Mucosa of descending colon (tissue), 3 donors: Measurements from ENCODE around the gene GNGT1. TPM values are rescaled to one million over a fixed set of nuclear protein-coding genes. Genes with fewer than 3 reads are reported as not detected.

Source experiments
- ATAC-seq: fragments of 200-7000 bp; cut with Tn5 transposase; one replicate; pipeline ENCODE4 v1.9.1; 2020; ENCODE audit warnings: mild to moderate bottlenecking, moderate library complexity
- DNase-seq, 3 donors: peaks; one replicate each; pipeline ENCODE4 v3.0.0-alpha.2; 2020
- H3K36me3 ChIP-seq: fragments of 200-600 bp; one replicate; pipeline ENCODE4 v1.8.0; 2021; ENCODE audit warnings: low read depth, mild to moderate bottlenecking
- H3K4me1 ChIP-seq: fragments of 200-600 bp; one replicate; pipeline ENCODE4 v1.8.0; 2021; ENCODE audit warnings: low read depth, mild to moderate bottlenecking
- H3K4me3 ChIP-seq: fragments of 200-600 bp; one replicate; pipeline ENCODE4 v1.8.0; 2021; ENCODE audit warnings: mild to moderate bottlenecking
- H3K9me3 ChIP-seq: fragments of 200-600 bp; one replicate; pipeline ENCODE4 v1.8.0; 2021; ENCODE audit warnings: mild to moderate bottlenecking
- intact Hi-C, 2 donors: fragments of 100-400 bp; cut with DNase I in 1 of 2; cut with micrococcal nuclease in 1 of 2; formaldehyde crosslinking; loops; one replicate each; pipeline versions ENCODE4 v1.11.0 to v1.11.1; 2022; cut with DNase I, micrococcal nuclease
- total RNA-seq, 3 donors: library from RNA; stranded (reverse); fragmentation: NEBNext Ultra II Directional in 2 of 3; extraction: Animal tissue kit (Norgen Biotek cat#: 25700) in 2 of 3; gene quantifications; one replicate each; pipeline versions ENCODE4 v1.2.1 to v1.2.4, GENCODE V29; 2021 to 2023
- TF ChIP-seq, protein P1 (sequence below): fragments of 200-600 bp; IDR thresholded peaks from one replicate; pipeline ENCODE4 v1.8.0; 2022; ENCODE audit warnings: antibody characterized with exemption, mild to moderate bottlenecking
- donor health status: DM: no; HTN: no; CAD: no; lungs with moderate emphysema.
- donor health status: DM: no; HTN: no; CAD: no.
- donor health status: DM: no; HTN: yes; CAD: no.

The GNGT1 gene
- total RNA-seq, 3 donors from 2014 or later = not detected

DNA sequence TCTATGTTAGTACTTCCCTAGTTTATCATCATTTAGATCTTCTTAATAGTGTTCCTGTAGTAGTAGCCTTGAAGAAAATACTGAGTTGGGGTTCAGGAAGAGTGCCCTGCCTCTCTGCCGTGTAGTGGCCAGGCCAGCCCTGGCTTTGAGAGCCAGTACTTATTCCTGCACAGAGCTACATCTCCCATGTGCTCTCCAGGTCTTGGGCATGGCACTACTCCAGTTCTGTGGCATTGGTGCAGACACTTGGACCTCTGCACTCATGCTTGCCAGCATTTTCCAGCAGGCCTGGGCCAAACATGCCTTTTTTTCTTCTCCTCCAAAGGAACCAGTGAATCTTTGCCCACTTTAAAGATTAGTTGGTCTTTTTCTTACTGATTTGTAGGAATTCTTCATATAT lies 20.4 kb downstream of the GNGT1 start:
- H3K36me3 ChIP-seq = no peaks in the 10 kb centered on the region
- H3K9me3 ChIP-seq = no peaks in the 10 kb centered on the region
- DNase-seq (no peak), ATAC-seq (no peak)
- TF ChIP-seq, protein P1, sequence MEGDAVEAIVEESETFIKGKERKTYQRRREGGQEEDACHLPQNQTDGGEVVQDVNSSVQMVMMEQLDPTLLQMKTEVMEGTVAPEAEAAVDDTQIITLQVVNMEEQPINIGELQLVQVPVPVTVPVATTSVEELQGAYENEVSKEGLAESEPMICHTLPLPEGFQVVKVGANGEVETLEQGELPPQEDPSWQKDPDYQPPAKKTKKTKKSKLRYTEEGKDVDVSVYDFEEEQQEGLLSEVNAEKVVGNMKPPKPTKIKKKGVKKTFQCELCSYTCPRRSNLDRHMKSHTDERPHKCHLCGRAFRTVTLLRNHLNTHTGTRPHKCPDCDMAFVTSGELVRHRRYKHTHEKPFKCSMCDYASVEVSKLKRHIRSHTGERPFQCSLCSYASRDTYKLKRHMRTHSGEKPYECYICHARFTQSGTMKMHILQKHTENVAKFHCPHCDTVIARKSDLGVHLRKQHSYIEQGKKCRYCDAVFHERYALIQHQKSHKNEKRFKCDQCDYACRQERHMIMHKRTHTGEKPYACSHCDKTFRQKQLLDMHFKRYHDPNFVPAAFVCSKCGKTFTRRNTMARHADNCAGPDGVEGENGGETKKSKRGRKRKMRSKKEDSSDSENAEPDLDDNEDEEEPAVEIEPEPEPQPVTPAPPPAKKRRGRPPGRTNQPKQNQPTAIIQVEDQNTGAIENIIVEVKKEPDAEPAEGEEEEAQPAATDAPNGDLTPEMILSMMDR = no peak
- H3K4me3 ChIP-seq = no peak overlapping the region
- no peaks in the 10 kb centered on the region for H3K4me1 ChIP-seq
- intact Hi-C loops = no loop called here

DNA sequence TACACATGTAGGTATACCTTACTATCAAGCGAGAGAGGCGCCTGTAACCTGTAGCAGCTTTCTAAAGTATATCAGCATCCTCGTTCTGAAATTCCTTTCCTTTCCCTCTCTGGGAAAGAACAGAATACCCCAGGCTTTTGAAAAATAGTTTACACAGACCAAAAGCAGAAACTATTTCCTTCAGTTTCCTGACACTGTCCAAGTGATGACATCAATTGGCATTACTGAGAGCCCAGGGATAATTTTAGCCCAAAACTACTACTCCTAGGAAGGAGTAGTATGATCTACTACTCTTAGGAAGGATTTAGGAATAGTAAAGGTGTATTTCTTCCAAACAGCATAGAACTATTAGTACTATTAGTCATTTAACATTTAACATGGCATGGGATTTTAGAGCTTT lies 21.2 kb downstream of the GNGT1 start:
- no peak for ATAC-seq
- no peaks in the 10 kb centered on the region for H3K4me1 ChIP-seq
- TF ChIP-seq, protein P1 = no peak
- no peaks in the 10 kb centered on the region for H3K36me3 ChIP-seq
- intact Hi-C loops = no loop called here
- no peak for DNase-seq
- no peak overlapping the region for H3K4me3 ChIP-seq
- H3K9me3 ChIP-seq = no peaks in the 10 kb centered on the region

DNA sequence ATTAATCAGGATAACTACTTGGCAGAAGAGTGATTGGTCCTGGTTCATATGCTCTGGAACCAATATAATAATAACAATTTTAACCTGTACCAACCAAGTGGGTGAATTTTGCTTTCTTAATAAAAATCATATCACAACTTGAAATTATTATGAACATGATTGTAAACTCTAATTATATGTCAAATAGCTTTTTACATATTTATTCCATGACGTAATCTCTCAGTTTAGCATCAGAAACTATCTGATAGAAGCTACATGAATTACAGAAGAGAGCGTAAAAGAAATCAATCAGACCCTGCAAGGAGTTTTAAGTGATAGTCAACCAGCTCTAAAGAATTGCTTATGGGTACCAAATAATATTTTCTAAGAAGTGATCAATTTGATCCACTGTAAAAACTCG lies 25.3 kb downstream of the GNGT1 start:
- intact Hi-C loops = no loop called here
- no peak for DNase-seq
- H3K36me3 ChIP-seq = no peaks in the 10 kb centered on the region
- H3K4me1 ChIP-seq = no peaks in the 10 kb centered on the region
- TF ChIP-seq, protein P1 = no peak
- no peaks in the 10 kb centered on the region for H3K9me3 ChIP-seq
- no peak overlapping the region for H3K4me3 ChIP-seq
- ATAC-seq = no peak

GRCh38 chr7:93933156-93933555 lies 26.8 kb downstream of the GNGT1 start:
- DNase-seq (no peak), ATAC-seq (no peak)
- H3K9me3 ChIP-seq = no peaks in the 10 kb centered on the region
- no peaks in the 10 kb centered on the region for H3K36me3 ChIP-seq
- intact Hi-C loops = no loop called here
- TF ChIP-seq, protein P1 = no peak
- no peak overlapping the region for H3K4me3 ChIP-seq
- H3K4me1 ChIP-seq = no peaks in the 10 kb centered on the region

- H3K4me3 ChIP-seq = no peak overlapping the region
- ATAC-seq = no peak
- H3K36me3 ChIP-seq = no peaks in the 10 kb centered on the region
- no peaks in the 10 kb centered on the region for H3K9me3 ChIP-seq
- TF ChIP-seq, protein P1 = no peak
- DNase-seq = no peak
- intact Hi-C loops = no loop called here
- no peaks in the 10 kb centered on the region for H3K4me1 ChIP-seq
Measured at GRCh38 chr7:93935102-93935501, 28.7 kb downstream of the GNGT1 start.

- Histone ChIP-seq H3K9me3 (no peaks in the 10 kb centered on the region), H3K4me1 (no peaks in the 10 kb centered on the region), H3K36me3 (no peaks in the 10 kb centered on the region), H3K4me3 (no peak overlapping the region)
- TF ChIP-seq, protein P1 = no peak
- intact Hi-C loops = no loop called here
- ATAC-seq (no peak), DNase-seq (no peak)
Measured at GRCh38 chr7:93937818-93938217, 31.5 kb downstream of the GNGT1 start.
